Activated CD8-positive, alpha-beta T cell treated with anti-CD3 and anti-CD28 coated beads, Interleukin-2, amount 10 ng/mL, durations not matched to agents 7 days and 5 days (primary cell): Measurements from ENCODE around the gene DNAAF8. TPM values are rescaled to one million over a fixed set of nuclear protein-coding genes. Genes with fewer than 3 reads are reported as not detected.

Experiments used
- ATAC-seq: fragments of 150-1000 bp; cut with Tn5 transposase; one replicate; pipeline ENCODE4 v1.10.0; 2021; ENCODE audit warnings: moderate library complexity
- CTCF ChIA-PET: fragments of 350-600 bp; sonication (Branson Sonifier 250); formaldehyde crosslinking; loops from one replicate; lab custom pipeline; 2021; ENCODE audit warnings: antibody characterized with exemption; lab: Charles Lee
- POLR2A ChIA-PET: fragments of 350-600 bp; sonication (Branson Sonifier 250); formaldehyde crosslinking; loops from one replicate; lab custom pipeline; 2021; ENCODE audit warnings: antibody characterized with exemption; lab: Charles Lee
- DNase-seq: peaks from one replicate; pipeline ENCODE4 v3.0.0-alpha.2; 2020
- H3K27ac Mint-ChIP-seq: one replicate; pipeline ENCODE4 v1.8.0; 2021; ENCODE audit warnings: mild to moderate bottlenecking, mixed read lengths
- H3K27me3 Mint-ChIP-seq: one replicate; pipeline ENCODE4 v1.8.0; 2021; ENCODE audit warnings: low read depth, mixed read lengths
- H3K36me3 Mint-ChIP-seq: one replicate; pipeline ENCODE4 v1.8.0; 2021; ENCODE audit warnings: low read depth, mixed read lengths
- H3K4me1 Mint-ChIP-seq: one replicate; pipeline ENCODE4 v1.8.0; 2021; ENCODE audit warnings: low read depth, mixed read lengths
- H3K4me3 Mint-ChIP-seq: one replicate; pipeline ENCODE4 v1.8.0; 2021; ENCODE audit warnings: mild to moderate bottlenecking, mixed read lengths
- H3K9me3 Mint-ChIP-seq: one replicate; pipeline ENCODE4 v1.8.0; 2022; ENCODE audit warnings: mixed read lengths; ENCODE audit not compliant: insufficient read depth
- total RNA-seq, 2 experiments: library from RNA; stranded (reverse); gene quantifications; one replicate each; pipeline ENCODE4 v1.2.3, GENCODE V29; 2021

Gene DNAAF8
- total RNA-seq, 2 experiments from 2014 or later: 0.39 to 0.68 TPM

- ChIA-PET POLR2A (no interaction called here), CTCF (no interaction called here)
- Mint-ChIP-seq H3K36me3 (peaks cover 30% of the 10 kb centered on the region), H3K9me3 (no peaks in the 10 kb centered on the region), H3K4me1 (peaks cover 47% of the 10 kb centered on the region), H3K27ac (no peak overlapping the region), H3K27me3 (no peaks in the 10 kb centered on the region), H3K4me3 (no peak overlapping the region)
- DNase-seq (no peak), ATAC-seq (no peak)
These were observed 37.2 kb upstream of the DNAAF8 start for GRCh38 chr16:4696905-4697847.

GRCh38 chr16:4697848-4698291 lies 36.5 kb upstream of the DNAAF8 start:
- ChIA-PET CTCF (no interaction called here), POLR2A (no interaction called here)
- no peak for ATAC-seq
- DNase-seq: no peak
- Mint-ChIP-seq H3K27me3 (no peaks in the 10 kb centered on the region), H3K4me1 (peaks cover 46% of the 10 kb centered on the region), H3K9me3 (no peaks in the 10 kb centered on the region), H3K4me3 (no peak overlapping the region), H3K36me3 (peaks cover 33% of the 10 kb centered on the region), H3K27ac (no peak overlapping the region)

GRCh38 chr16:4698321-4699045 lies 35.9 kb upstream of the DNAAF8 start:
- Mint-ChIP-seq H3K4me1 (peaks cover 49% of the 10 kb centered on the region), H3K27me3 (no peaks in the 10 kb centered on the region), H3K36me3 (peaks cover 33% of the 10 kb centered on the region), H3K9me3 (no peaks in the 10 kb centered on the region), H3K27ac (no peak overlapping the region), H3K4me3 (no peak overlapping the region)
- CTCF ChIA-PET: no interaction called here
- ATAC-seq (no peak), DNase-seq (no peak)
- POLR2A ChIA-PET: no interaction called here

GRCh38 chr16:4699046-4699556 lies 35.2 kb upstream of the DNAAF8 start:
- Mint-ChIP-seq H3K27me3 (no peaks in the 10 kb centered on the region), H3K36me3 (peaks cover 33% of the 10 kb centered on the region), H3K4me1 (peaks cover 55% of the 10 kb centered on the region), H3K4me3 (no peak overlapping the region), H3K9me3 (no peaks in the 10 kb centered on the region), H3K27ac (no peak overlapping the region)
- CTCF ChIA-PET: no interaction called here
- DNase-seq (no peak), ATAC-seq (no peak)
- POLR2A ChIA-PET: interaction anchor here (0.7 to 0.9 kb wide), 2 partner anchors 35 to 67 kb away, joined by 3 read pairs; partner anchors contain the start of gene ANKS3

- H3K9me3 Mint-ChIP-seq: no peaks in the 10 kb centered on the region
- DNase-seq: peak; percentile 78
- ATAC-seq: peak; percentile 87
- CTCF ChIA-PET: interaction anchor here (1.6 kb wide), 1 partner anchor 34 kb away, joined by 4 read pairs; the partner anchor contains the start of genes ANKS3 and DNAAF8
- POLR2A ChIA-PET: no interaction called here
- H3K27me3 Mint-ChIP-seq: no peaks in the 10 kb centered on the region
- peaks cover 32% of the 10 kb centered on the region for H3K36me3 Mint-ChIP-seq
- peaks cover 55% of the 10 kb centered on the region for H3K4me1 Mint-ChIP-seq
- no peak overlapping the region for H3K4me3 Mint-ChIP-seq
- H3K27ac Mint-ChIP-seq: peak overlapping the region; percentile 72
These were observed 33.8 kb upstream of the DNAAF8 start for GRCh38 chr16:4700380-4700996.

GRCh38 chr16:4700997-4701743 lies 33.2 kb upstream of the DNAAF8 start:
- H3K27me3 Mint-ChIP-seq: no peaks in the 10 kb centered on the region
- CTCF ChIA-PET: interaction anchor here (1.6 kb wide), 1 partner anchor 33 kb away, joined by 4 read pairs; the partner anchor contains the start of genes ANKS3 and DNAAF8
- H3K36me3 Mint-ChIP-seq: peaks cover 29% of the 10 kb centered on the region
- ATAC-seq (no peak), DNase-seq (no peak)
- no peak overlapping the region for H3K27ac Mint-ChIP-seq
- no peaks in the 10 kb centered on the region for H3K9me3 Mint-ChIP-seq
- H3K4me1 Mint-ChIP-seq: peaks cover 52% of the 10 kb centered on the region
- POLR2A ChIA-PET: no interaction called here
- no peak overlapping the region for H3K4me3 Mint-ChIP-seq

GRCh38 chr16:4701791-4702465 lies 32.4 kb upstream of the DNAAF8 start:
- Mint-ChIP-seq H3K4me1 (peaks cover 52% of the 10 kb centered on the region), H3K27me3 (no peaks in the 10 kb centered on the region), H3K27ac (no peak overlapping the region), H3K9me3 (no peaks in the 10 kb centered on the region), H3K36me3 (peaks cover 28% of the 10 kb centered on the region), H3K4me3 (no peak overlapping the region)
- ATAC-seq: no peak
- no peak for DNase-seq
- CTCF ChIA-PET: no interaction called here
- POLR2A ChIA-PET: no interaction called here

- Mint-ChIP-seq H3K4me1 (peaks cover 52% of the 10 kb centered on the region), H3K27ac (no peak overlapping the region), H3K36me3 (peaks cover 29% of the 10 kb centered on the region), H3K9me3 (no peaks in the 10 kb centered on the region), H3K27me3 (no peaks in the 10 kb centered on the region), H3K4me3 (no peak overlapping the region)
- no peak for ATAC-seq
- CTCF ChIA-PET: no interaction called here
- POLR2A ChIA-PET: no interaction called here
- no peak for DNase-seq
These were observed 31.9 kb upstream of the DNAAF8 start for GRCh38 chr16:4702466-4702808.

- Mint-ChIP-seq H3K9me3 (no peaks in the 10 kb centered on the region), H3K36me3 (peaks cover 23% of the 10 kb centered on the region), H3K4me1 (peaks cover 52% of the 10 kb centered on the region), H3K27me3 (no peaks in the 10 kb centered on the region), H3K27ac (no peak overlapping the region), H3K4me3 (no peak overlapping the region)
- DNase-seq: no peak
- POLR2A ChIA-PET: no interaction called here
- ATAC-seq: no peak
- CTCF ChIA-PET: no interaction called here
These were observed 30.4 kb upstream of the DNAAF8 start for GRCh38 chr16:4703906-4704305.

GRCh38 chr16:4704491-4704890 lies 29.8 kb upstream of the DNAAF8 start:
- CTCF ChIA-PET: interaction anchor here (2.1 kb wide), 1 partner anchor 55 kb away, joined by 4 read pairs; no protein-coding TSS in a partner anchor

More at GRCh38 chr16:4704491-4704890, 29.8 kb upstream of the DNAAF8 start:
- DNase-seq (no peak), ATAC-seq (no peak)
- peaks cover 17% of the 10 kb centered on the region for H3K36me3 Mint-ChIP-seq
- H3K9me3 Mint-ChIP-seq: no peaks in the 10 kb centered on the region
- peak overlapping the region; percentile 5 for H3K27ac Mint-ChIP-seq
- peaks cover 46% of the 10 kb centered on the region for H3K4me1 Mint-ChIP-seq
- POLR2A ChIA-PET: interaction anchor here (1.2 kb wide), 1 partner anchor 10 kb away, joined by 5 read pairs; the partner anchor contains the start of gene NUDT16L1
- H3K27me3 Mint-ChIP-seq: no peaks in the 10 kb centered on the region
- H3K4me3 Mint-ChIP-seq: no peak overlapping the region
